Bronchial epithelial cell (primary cell): ENCODE data around the gene GMPPB. TPM values are rescaled to one million over a fixed set of nuclear protein-coding genes. Genes with fewer than 3 reads are reported as not detected.

ENCODE experiments used
- DNase-seq: peaks from one replicate; pipeline ENCODE4 v3.0.0-alpha.2; 2010; ENCODE audit warnings: low read depth
- FAIRE-seq: peaks from 2 replicates; lab custom pipeline; 2011; peaks lifted over from hg19 to GRCh38; lab: Jason Lieb, UNC
- H3K27me3 ChIP-seq: 2 replicates; pipeline ENCODE4 v1.5.1; 2011; ENCODE audit warnings: low read length; ENCODE audit not compliant: control insufficient read depth, insufficient read depth
- H3K36me3 ChIP-seq: 2 replicates; pipeline ENCODE4 v1.5.1; 2011; ENCODE audit warnings: low read length; ENCODE audit not compliant: control insufficient read depth, insufficient read depth
- H3K4me3 ChIP-seq: 2 replicates; pipeline ENCODE4 v1.5.1; 2011; ENCODE audit warnings: mild to moderate bottlenecking, low read depth, low read length, control low read depth
- CTCF ChIP-seq: IDR thresholded peaks from 2 replicates; pipeline ENCODE4 v1.5.1; 2011; ENCODE audit warnings: mild to moderate bottlenecking, moderate library complexity, low read length, control low read depth, inconsistent platforms; ENCODE audit not compliant: insufficient read depth, severe bottlenecking
- total RNA-seq: library from RNA; depleted of rRNA; stranded (reverse); fragments of >200 nt; gene quantifications from 2 replicates; pipeline ENCODE4 v1.2.1, GENCODE V29; 2014

Gene GMPPB
- total RNA-seq, 1 donor from 2014 or later: 57.7 TPM

DNA sequence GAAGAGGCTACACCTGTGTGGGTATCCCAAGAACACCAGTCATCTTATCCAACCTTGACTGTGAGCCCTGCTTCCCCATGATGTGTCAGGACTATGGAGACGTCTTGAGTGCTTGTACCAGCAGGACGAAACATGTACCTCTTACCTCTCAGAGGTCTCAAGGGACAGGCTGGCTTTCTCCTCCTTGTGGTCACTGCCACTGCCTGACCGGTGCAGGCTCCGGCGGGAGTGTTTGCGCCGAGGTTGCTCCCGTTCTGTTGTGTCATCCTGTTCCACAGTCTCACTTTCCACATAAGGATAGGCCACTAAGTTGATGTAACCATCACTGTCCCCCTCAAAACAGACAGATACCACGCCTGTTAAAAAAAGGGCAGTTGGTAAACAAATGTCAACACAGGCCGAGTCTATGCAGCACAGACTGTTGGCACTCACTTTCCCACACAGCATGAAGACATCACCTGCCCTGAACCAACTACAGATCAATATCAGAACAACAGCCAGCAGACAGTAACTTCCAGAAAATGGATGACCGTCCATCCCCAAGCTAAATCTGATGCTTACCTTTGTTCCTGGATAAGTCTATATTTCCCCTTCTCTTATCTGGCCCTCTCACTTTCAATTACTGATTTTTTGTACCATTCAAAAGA lies 14.4 kb upstream of the GMPPB start:
- DNase-seq: no peak
- Histone ChIP-seq H3K36me3 (peaks cover 15% of the 10 kb centered on the region), H3K4me3 (no peak overlapping the region), H3K27me3 (no peaks in the 10 kb centered on the region)
- peak; percentile 50 for FAIRE-seq
- no peak for TF ChIP-seq CTCF

DNA sequence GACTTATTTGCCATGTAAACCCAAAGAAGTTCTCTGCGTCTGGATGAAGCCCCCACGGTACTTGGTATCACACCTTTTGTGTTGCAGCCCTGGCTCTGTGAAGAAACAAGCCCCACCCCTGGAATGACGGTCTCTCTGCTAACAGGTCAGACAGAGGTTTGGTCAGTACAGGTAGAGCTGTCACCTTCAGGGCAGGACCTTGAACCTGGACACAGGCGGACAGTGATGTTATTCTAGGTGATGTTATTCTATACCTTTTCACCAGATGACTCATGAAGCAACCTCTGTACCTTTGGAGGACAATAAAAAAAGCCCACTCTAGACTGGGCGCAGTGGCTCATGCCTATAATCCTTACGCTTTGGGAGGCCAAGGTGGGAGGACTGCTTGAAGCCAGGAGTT lies 11.0 kb upstream of the GMPPB start:
- FAIRE-seq (no peak), DNase-seq (no peak)
- no peak for TF ChIP-seq CTCF
- Histone ChIP-seq H3K36me3 (peaks cover 22% of the 10 kb centered on the region), H3K27me3 (no peaks in the 10 kb centered on the region), H3K4me3 (no peak overlapping the region)

- Histone ChIP-seq H3K27me3 (no peaks in the 10 kb centered on the region), H3K36me3 (peaks cover 22% of the 10 kb centered on the region), H3K4me3 (no peak overlapping the region)
- no peak for DNase-seq
- FAIRE-seq: no peak
- no peak for TF ChIP-seq CTCF
Measured at GRCh38 chr3:49733551-49733950, 9.8 kb upstream of the GMPPB start.

DNA sequence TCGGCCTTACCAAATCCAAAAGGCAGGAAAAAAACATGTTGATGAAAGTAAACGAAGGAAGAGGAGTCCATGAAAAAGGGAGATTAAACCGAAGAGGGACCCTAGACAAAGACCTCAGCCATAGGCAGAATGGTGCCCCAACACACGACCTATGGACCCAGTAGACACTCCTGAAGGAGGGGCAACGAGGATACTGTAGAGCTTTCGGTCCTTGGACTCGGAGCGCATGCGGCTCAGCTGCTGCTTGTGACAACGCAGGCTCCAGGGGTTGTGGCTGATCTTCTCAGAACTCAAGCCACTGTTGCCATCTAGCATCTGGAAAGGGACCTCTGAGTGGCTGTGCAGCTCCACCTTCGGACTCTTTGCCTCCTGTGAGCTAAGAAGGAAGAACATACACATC lies 8.8 kb upstream of the GMPPB start:
- H3K36me3 ChIP-seq: peaks cover 15% of the 10 kb centered on the region
- DNase-seq: no peak

DNA sequence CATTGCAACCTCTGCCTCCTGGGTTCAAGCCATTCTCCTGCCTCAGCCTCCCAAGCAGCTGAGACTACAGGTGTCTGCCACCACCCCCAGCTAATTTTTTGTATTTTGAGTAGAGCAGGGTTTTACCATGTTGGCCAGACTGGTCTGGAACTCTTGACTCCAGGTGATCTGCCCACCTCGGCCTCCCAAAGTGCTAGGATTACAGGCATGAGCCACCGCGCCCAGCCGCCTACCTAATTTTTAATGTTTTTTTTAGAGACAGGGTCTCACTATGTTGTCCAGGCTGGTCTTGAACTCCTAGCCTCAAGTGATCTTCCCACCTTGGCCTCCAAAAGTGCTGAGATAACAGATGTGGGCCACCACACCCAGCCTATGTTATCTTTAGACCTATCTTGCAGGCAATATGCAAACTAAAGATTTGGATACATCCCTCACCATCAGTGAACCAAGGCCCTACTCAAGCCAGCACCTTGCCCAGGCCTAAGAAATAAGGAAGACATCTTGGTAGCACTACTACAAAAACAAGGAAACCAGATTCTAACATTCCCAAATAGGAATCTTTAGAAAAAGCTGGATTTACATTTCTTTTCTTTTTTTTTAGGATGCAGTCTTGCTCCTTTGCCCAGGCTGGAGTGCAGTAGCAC lies 6.3 kb upstream of the GMPPB start:
- no peak for TF ChIP-seq CTCF
- FAIRE-seq: no peak

More for the DNA sequence above, 8.8 kb upstream of the GMPPB start:
- no peaks in the 10 kb centered on the region for H3K27me3 ChIP-seq
- H3K4me3 ChIP-seq: no peak overlapping the region
- no peak for FAIRE-seq
- no peak for TF ChIP-seq CTCF

DNA sequence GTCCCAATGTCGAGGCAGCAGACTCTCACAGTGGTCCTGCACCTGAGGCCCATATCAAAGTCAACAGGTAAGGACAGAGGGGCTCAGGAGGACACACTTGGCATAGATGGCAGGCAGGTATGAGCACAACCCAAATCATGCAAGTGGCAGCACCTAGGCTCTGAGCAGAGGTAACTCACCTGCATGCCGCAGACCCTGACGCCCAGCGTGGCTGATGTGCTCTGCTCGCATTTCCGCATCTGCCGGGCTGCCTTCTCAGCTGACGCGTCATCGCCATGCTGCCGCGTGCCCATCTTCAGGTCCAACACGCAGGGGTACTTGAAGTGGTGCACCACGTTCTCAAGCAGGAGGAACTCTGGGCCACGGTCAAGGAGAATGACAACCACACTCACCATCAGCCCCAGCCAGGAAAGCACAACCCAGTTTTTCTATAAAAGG lies 4.2 kb upstream of the GMPPB start:
- TF ChIP-seq CTCF: no peak
- no peak overlapping the region for H3K4me3 ChIP-seq
- H3K36me3 ChIP-seq: peaks cover 10% of the 10 kb centered on the region
- DNase-seq (no peak), FAIRE-seq (no peak)
- no peaks in the 10 kb centered on the region for H3K27me3 ChIP-seq

More for the DNA sequence above, 6.3 kb upstream of the GMPPB start:
- no peaks in the 10 kb centered on the region for H3K27me3 ChIP-seq
- peaks cover 12% of the 10 kb centered on the region for H3K36me3 ChIP-seq
- no peak for DNase-seq
- H3K4me3 ChIP-seq: no peak overlapping the region
